HG03139 (cell line): ENCODE results near the gene GRM1.
"Not testable (repeated sequence)": the region's sequence is repeated elsewhere in the genome, so short reads cannot be mapped to it uniquely, and the experiment has no call there.

Experiments used
- ATAC-seq: cut with Tn5 transposase; IDR thresholded peaks from one replicate; pipeline ENCODE4 v1.9.1; 2021; ENCODE audit not compliant: unreplicated experiment

Gene GRM1

GRCh38 chr6:146189131-146189530, 160.3 kb downstream of the GRM1 start:
- no peak for ATAC-seq

GRCh38 chr6:146190581-146190980, 161.7 kb downstream of the GRM1 start:
- ATAC-seq: no peak

- no peak for ATAC-seq
Observed at GRCh38 chr6:146191166-146191565, 162.3 kb downstream of the GRM1 start.

GRCh38 chr6:146191612-146192011, 162.8 kb downstream of the GRM1 start:
- no peak for ATAC-seq

GRCh38 chr6:146194434-146194833, 165.6 kb downstream of the GRM1 start:
- ATAC-seq: no peak

GRCh38 chr6:146200176-146200575, 171.3 kb downstream of the GRM1 start:
- no peak for ATAC-seq

- ATAC-seq: no peak
Observed at GRCh38 chr6:146202570-146202969, 173.7 kb downstream of the GRM1 start.

GRCh38 chr6:146209942-146210341, 181.1 kb downstream of the GRM1 start:
- ATAC-seq: no peak

- no peak for ATAC-seq
Observed at GRCh38 chr6:146210406-146211083, 181.7 kb downstream of the GRM1 start.

- no peak for ATAC-seq
Observed at GRCh38 chr6:146211646-146212045, 182.8 kb downstream of the GRM1 start.

- ATAC-seq: no peak
Observed at GRCh38 chr6:146212781-146213180, 183.9 kb downstream of the GRM1 start.

- ATAC-seq: no peak
Observed at GRCh38 chr6:146219101-146219500, 190.2 kb downstream of the GRM1 start.

- ATAC-seq: no peak
Observed at GRCh38 chr6:146224449-146224848, 195.6 kb downstream of the GRM1 start.

- ATAC-seq: no peak
Observed at GRCh38 chr6:146224988-146225387, 196.1 kb downstream of the GRM1 start.

GRCh38 chr6:146240322-146240721, 211.5 kb downstream of the GRM1 start:
- ATAC-seq: no peak

- no peak for ATAC-seq
Observed at GRCh38 chr6:146240807-146241206, 211.9 kb downstream of the GRM1 start.

- not testable (repeated sequence) for ATAC-seq
Observed at GRCh38 chr6:146243646-146244045, 214.8 kb downstream of the GRM1 start.

- ATAC-seq: no peak
Observed at GRCh38 chr6:146244630-146245143, 215.8 kb downstream of the GRM1 start.

- no peak for ATAC-seq
Observed at GRCh38 chr6:146246028-146246427, 217.2 kb downstream of the GRM1 start.

GRCh38 chr6:146253691-146254090, 224.8 kb downstream of the GRM1 start:
- no peak for ATAC-seq

- no peak for ATAC-seq
Observed at GRCh38 chr6:146258206-146258605, 229.3 kb downstream of the GRM1 start.

- ATAC-seq: no peak
Observed at GRCh38 chr6:146260886-146261285, 232.0 kb downstream of the GRM1 start.

- ATAC-seq: no peak
Observed at GRCh38 chr6:146265056-146265455, 236.2 kb downstream of the GRM1 start.
